GM12892 (cell line): Measurements from ENCODE around the gene TMEM253.

Experiments used
- POLR2A ChIP-seq: IDR thresholded peaks from 2 replicates; pipeline ENCODE4 v1.6.1; 2011; ENCODE audit warnings: low read depth, low read length, control low read depth
- POLR2AphosphoS5 ChIP-seq: IDR thresholded peaks from 2 replicates; pipeline ENCODE4 v1.6.1; 2011; ENCODE audit warnings: low read depth, low read length, control low read depth
- TAF1 ChIP-seq: IDR thresholded peaks from 2 replicates; pipeline ENCODE4 v1.6.1; 2011; ENCODE audit warnings: low read depth, mild to moderate bottlenecking, control low read depth, low read length, borderline replicate concordance

DNA sequence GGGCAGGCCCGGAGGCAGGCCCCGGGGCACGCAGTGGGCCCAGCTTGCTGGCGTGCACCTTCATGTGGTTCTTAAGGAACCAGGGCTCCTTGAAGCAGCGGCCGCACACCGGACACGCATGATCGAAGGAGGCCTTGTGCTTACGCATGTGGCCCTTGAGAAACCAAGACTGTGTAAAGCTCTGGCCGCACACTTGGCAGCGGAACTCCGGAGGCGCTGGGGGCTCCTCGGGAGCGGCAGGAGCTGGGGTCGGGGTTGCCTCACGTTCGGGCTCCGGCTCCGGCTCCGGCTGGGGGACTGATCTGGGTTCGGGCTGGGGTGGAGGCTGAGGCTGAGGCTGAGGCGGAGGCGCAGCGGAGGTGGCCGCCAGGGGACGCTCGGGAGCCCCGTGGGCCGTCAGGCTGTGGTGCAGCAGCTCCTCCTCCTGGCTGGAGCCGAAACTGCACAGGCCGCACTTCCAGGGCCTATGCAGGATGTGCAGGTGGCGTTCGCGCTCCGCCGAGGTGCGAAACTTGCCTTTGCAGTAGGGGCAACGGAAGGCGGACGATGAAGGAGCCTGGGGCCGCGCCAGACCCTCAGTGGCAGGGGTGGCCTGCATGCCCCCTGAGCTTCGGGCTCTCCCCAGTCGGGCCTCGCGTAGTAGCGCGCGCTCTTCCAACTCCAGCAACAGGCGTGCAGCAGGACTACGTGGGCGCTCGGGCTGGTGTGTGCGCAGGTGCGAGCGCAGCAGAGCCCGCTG is 8.4 kb upstream of the TMEM253 start:
- TF ChIP-seq POLR2AphosphoS5: no peak
- TF ChIP-seq POLR2A: no peak
- no peak for TF ChIP-seq TAF1
